ENCODE results near the gene PLEKHG5. TPM values are rescaled to one million over a fixed set of nuclear protein-coding genes. Genes with fewer than 3 reads are reported as not detected.

The PLEKHG5 gene
- total and polyA plus RNA-seq, 10 of the 15 experiments (the other 5 are each of a cell fraction or from before 2014, with no cell fraction given): 0.04 to 1.1 (median 0.18) TPM; not detected in 1

DNA sequence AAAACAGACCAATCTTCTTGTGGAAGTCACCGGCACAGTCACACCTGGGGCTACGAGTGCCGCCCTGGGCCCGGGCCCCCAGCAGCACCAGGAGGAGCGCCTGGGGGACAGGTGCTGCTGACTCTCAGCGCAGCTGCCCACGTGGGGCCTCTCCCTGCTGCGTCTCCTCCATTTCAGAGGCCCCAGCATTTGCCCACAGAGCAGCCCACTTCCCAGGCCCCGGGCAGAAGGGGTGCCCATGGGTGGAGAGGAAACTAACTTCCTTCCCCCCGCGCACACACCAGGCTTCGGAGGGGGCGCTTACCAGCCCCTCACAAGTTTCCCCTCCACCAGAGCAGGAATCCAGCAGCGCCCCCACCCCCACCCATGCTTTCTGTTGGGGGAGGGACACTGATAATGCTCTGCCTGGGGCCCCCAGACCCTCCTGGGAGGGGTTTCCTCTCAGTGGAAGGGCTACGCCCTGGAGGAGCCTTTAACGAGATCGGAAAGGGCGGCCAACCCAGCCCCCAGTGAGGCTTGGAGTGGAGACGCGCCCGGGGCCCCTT, 25.9 kb downstream of the PLEKHG5 start (continued):
- TF ChIP-seq SMAD5 (IDR thresholded peaks at IDR 0.05; ENCODE audit: low read depth): no peak
- TF ChIP-seq, protein P1, sequence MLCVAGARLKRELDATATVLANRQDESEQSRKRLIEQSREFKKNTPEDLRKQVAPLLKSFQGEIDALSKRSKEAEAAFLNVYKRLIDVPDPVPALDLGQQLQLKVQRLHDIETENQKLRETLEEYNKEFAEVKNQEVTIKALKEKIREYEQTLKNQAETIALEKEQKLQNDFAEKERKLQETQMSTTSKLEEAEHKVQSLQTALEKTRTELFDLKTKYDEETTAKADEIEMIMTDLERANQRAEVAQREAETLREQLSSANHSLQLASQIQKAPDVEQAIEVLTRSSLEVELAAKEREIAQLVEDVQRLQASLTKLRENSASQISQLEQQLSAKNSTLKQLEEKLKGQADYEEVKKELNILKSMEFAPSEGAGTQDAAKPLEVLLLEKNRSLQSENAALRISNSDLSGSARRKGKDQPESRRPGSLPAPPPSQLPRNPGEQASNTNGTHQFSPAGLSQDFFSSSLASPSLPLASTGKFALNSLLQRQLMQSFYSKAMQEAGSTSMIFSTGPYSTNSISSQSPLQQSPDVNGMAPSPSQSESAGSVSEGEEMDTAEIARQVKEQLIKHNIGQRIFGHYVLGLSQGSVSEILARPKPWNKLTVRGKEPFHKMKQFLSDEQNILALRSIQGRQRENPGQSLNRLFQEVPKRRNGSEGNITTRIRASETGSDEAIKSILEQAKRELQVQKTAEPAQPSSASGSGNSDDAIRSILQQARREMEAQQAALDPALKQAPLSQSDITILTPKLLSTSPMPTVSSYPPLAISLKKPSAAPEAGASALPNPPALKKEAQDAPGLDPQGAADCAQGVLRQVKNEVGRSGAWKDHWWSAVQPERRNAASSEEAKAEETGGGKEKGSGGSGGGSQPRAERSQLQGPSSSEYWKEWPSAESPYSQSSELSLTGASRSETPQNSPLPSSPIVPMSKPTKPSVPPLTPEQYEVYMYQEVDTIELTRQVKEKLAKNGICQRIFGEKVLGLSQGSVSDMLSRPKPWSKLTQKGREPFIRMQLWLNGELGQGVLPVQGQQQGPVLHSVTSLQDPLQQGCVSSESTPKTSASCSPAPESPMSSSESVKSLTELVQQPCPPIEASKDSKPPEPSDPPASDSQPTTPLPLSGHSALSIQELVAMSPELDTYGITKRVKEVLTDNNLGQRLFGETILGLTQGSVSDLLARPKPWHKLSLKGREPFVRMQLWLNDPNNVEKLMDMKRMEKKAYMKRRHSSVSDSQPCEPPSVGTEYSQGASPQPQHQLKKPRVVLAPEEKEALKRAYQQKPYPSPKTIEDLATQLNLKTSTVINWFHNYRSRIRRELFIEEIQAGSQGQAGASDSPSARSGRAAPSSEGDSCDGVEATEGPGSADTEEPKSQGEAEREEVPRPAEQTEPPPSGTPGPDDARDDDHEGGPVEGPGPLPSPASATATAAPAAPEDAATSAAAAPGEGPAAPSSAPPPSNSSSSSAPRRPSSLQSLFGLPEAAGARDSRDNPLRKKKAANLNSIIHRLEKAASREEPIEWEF (IDR thresholded peaks at IDR 0.05; ENCODE audit: insufficient replicate concordance, low read depth, low read length): no peak
- TF ChIP-seq RB1 (IDR thresholded peaks at IDR 0.05; ENCODE audit: borderline replicate concordance): no peak
- TF ChIP-seq, protein P2, sequence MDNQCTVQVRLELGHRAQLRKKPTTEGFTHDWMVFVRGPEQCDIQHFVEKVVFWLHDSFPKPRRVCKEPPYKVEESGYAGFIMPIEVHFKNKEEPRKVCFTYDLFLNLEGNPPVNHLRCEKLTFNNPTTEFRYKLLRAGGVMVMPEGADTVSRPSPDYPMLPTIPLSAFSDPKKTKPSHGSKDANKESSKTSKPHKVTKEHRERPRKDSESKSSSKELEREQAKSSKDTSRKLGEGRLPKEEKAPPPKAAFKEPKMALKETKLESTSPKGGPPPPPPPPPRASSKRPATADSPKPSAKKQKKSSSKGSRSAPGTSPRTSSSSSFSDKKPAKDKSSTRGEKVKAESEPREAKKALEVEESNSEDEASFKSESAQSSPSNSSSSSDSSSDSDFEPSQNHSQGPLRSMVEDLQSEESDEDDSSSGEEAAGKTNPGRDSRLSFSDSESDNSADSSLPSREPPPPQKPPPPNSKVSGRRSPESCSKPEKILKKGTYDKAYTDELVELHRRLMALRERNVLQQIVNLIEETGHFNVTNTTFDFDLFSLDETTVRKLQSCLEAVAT (IDR thresholded peaks at IDR 0.05): no peak
- TF ChIP-seq ZNF217 (IDR thresholded peaks at IDR 0.05): no peak
- no peak for TF ChIP-seq CHD4 (IDR thresholded peaks at IDR 0.05)
- no peak for TF ChIP-seq EZH2 (IDR thresholded peaks at IDR 0.05; ENCODE audit: borderline replicate concordance, control insufficient read depth, low read depth, low read length)
- no peak for TF ChIP-seq HCFC1 (IDR thresholded peaks at IDR 0.05; ENCODE audit: low read length)

Measured in GM12878 (cell line).